Jurkat, Clone E6-1 (cell line): Measurements from ENCODE around the gene PELI2.

Experiments used
- DNase-seq: peaks from one replicate; pipeline ENCODE4 v3.0.0-alpha.2; 2011; ENCODE audit warnings: low read depth, low spot score
- H3K4me3 ChIP-seq: 2 replicates; pipeline ENCODE4 v1.5.1; 2011; ENCODE audit warnings: mild to moderate bottlenecking, low read length, control low read depth, moderate library complexity

Gene PELI2

GRCh38 chr14:56115976-56116893 is 2.0 kb upstream of the PELI2 start:
- no peak overlapping the region for H3K4me3 ChIP-seq
- DNase-seq = no peak

- H3K4me3 ChIP-seq = peak overlapping the region; percentile 90
- DNase-seq = no peak
Measured at GRCh38 chr14:56118611-56119181, 485 bp downstream of the PELI2 start.

GRCh38 chr14:56119201-56119981 is 1.2 kb downstream of the PELI2 start:
- peak overlapping the region; percentile 90 for H3K4me3 ChIP-seq
- DNase-seq = no peak

GRCh38 chr14:56120091-56120691 is 2.0 kb downstream of the PELI2 start:
- H3K4me3 ChIP-seq = peak overlapping the region; percentile 90
- peak; percentile 58 for DNase-seq

GRCh38 chr14:56121816-56122215 is 3.6 kb downstream of the PELI2 start:
- DNase-seq = no peak
- H3K4me3 ChIP-seq = no peak overlapping the region

- DNase-seq = no peak
- no peak overlapping the region for H3K4me3 ChIP-seq
Measured at GRCh38 chr14:56122301-56122700, 4.1 kb downstream of the PELI2 start.

GRCh38 chr14:56124327-56124726 is 6.1 kb downstream of the PELI2 start:
- DNase-seq = no peak
- H3K4me3 ChIP-seq = no peak overlapping the region

GRCh38 chr14:56125772-56126636 is 7.8 kb downstream of the PELI2 start:
- no peak for DNase-seq
- H3K4me3 ChIP-seq = no peak overlapping the region

GRCh38 chr14:56126637-56126913 is 8.4 kb downstream of the PELI2 start:
- DNase-seq = no peak
- no peak overlapping the region for H3K4me3 ChIP-seq

GRCh38 chr14:56127156-56127555 is 8.9 kb downstream of the PELI2 start:
- DNase-seq = no peak
- no peak overlapping the region for H3K4me3 ChIP-seq

GRCh38 chr14:56129092-56129491 is 10.9 kb downstream of the PELI2 start:
- H3K4me3 ChIP-seq = no peak overlapping the region
- DNase-seq = no peak

GRCh38 chr14:56129933-56130332 is 11.7 kb downstream of the PELI2 start:
- no peak for DNase-seq
- H3K4me3 ChIP-seq = no peak overlapping the region

GRCh38 chr14:56131004-56131864 is 13.0 kb downstream of the PELI2 start:
- H3K4me3 ChIP-seq = no peak overlapping the region
- DNase-seq = no peak

GRCh38 chr14:56131865-56132833 is 13.9 kb downstream of the PELI2 start:
- no peak for DNase-seq
- H3K4me3 ChIP-seq = no peak overlapping the region

GRCh38 chr14:56133547-56133946 is 15.3 kb downstream of the PELI2 start:
- DNase-seq = no peak
- no peak overlapping the region for H3K4me3 ChIP-seq

GRCh38 chr14:56135001-56135400 is 16.8 kb downstream of the PELI2 start:
- no peak overlapping the region for H3K4me3 ChIP-seq
- DNase-seq = peak; percentile 67

- H3K4me3 ChIP-seq = no peak overlapping the region
- DNase-seq = no peak
Measured at GRCh38 chr14:56135668-56136067, 17.5 kb downstream of the PELI2 start.
